Endothelial cell of umbilical vein (primary cell): ENCODE measurements around the gene CRYBG3. TPM values are rescaled to one million over a fixed set of nuclear protein-coding genes. Genes with fewer than 3 reads are reported as not detected.
A peak's percentile ranks its signal among the peaks of the same experiment; 100 is the strongest.

Source experiments
- BruUV-seq: library from RNA; stranded (reverse); fragments of 400-500 nt; replicated peaks from 2 replicates; lab custom pipeline; 2021; lab: Mats Ljungman, UMichigan
- CTCF ChIA-PET: fragments of 300-600, 350-600 bp; sonication (Branson Sonifier 250); formaldehyde crosslinking; loops from one replicate; lab custom pipeline; 2021; ENCODE audit warnings: antibody characterized with exemption, inconsistent platforms; lab: Charles Lee
- POLR2A ChIA-PET: fragments of 300-600, 350-600 bp; sonication (Branson Sonifier 250); formaldehyde crosslinking; loops from one replicate; lab custom pipeline; 2021; ENCODE audit warnings: antibody characterized with exemption, inconsistent platforms; lab: Charles Lee
- DNase-seq: peaks from one replicate; pipeline ENCODE4 v3.0.0-alpha.2; 2011; ENCODE audit warnings: low read depth, low spot score
- FAIRE-seq: peaks from 2 replicates; lab custom pipeline; 2011; peaks lifted over from hg19 to GRCh38; lab: Jason Lieb, UNC
- H2AFZ ChIP-seq: 2 replicates; pipeline ENCODE4 v1.6.0; 2012; ENCODE audit warnings: low read depth, low read length, control low read depth, inconsistent platforms
- H3K27ac ChIP-seq: 2 replicates; pipeline ENCODE4 v1.5.1; 2011; ENCODE audit warnings: low read depth, mild to moderate bottlenecking, control low read depth, low read length, moderate library complexity; ENCODE audit not compliant: insufficient read depth
- H3K27me3 ChIP-seq, 2 experiments: 2 replicates each; pipeline versions ENCODE4 v1.6.0 to v1.6.1; 2011; ENCODE audit warnings: low read length in 2 of 2, mixed read lengths in 1 of 2; ENCODE audit not compliant: control insufficient read depth in 2 of 2, insufficient read depth in 2 of 2
- H3K36me3 ChIP-seq, 2 experiments: 2 replicates in 1 of 2; 3 replicates in 1 of 2; pipeline ENCODE4 v1.5.1; 2011; ENCODE audit warnings: low read length in 2 of 2, mild to moderate bottlenecking in 1 of 2, moderate library complexity in 1 of 2; ENCODE audit not compliant: control insufficient read depth in 2 of 2, insufficient read depth in 2 of 2; ENCODE audit errors: extremely low read depth in 1 of 2
- H3K4me1 ChIP-seq: 3 replicates; pipeline ENCODE4 v1.5.1; 2011; ENCODE audit warnings: mild to moderate bottlenecking, low read length; ENCODE audit not compliant: control insufficient read depth, insufficient read depth; ENCODE audit errors: extremely low read depth
- H3K4me2 ChIP-seq: 2 replicates; pipeline ENCODE4 v1.6.1; 2011; ENCODE audit warnings: low read length, control low read depth, mixed read lengths; ENCODE audit not compliant: insufficient read depth
- H3K4me3 ChIP-seq, 3 experiments: fragments of 200-600 bp in 1 of 3; sonication (generic), shearing (Covaris generic) in 1 of 3; replicated peaks in 1 of 3; 2 replicates each; pipeline ENCODE4 v1.5.1; 2011 to 2016; ENCODE audit warnings: control low read depth in 3 of 3, low read length in 3 of 3, mild to moderate bottlenecking in 2 of 3, inconsistent platforms in 1 of 3, low read depth in 1 of 3, moderate library complexity in 1 of 3; ENCODE audit not compliant: insufficient read depth in 1 of 3
- H3K79me2 ChIP-seq: 2 replicates; pipeline ENCODE4 v1.6.0; 2012; ENCODE audit warnings: low read length, inconsistent platforms; ENCODE audit not compliant: control insufficient read depth, insufficient read depth
- H3K9ac ChIP-seq: replicated peaks from 2 replicates; pipeline ENCODE3; 2011; ENCODE audit warnings: low read length, control low read depth; ENCODE audit not compliant: insufficient read depth; ENCODE audit errors: extremely low read depth
- H3K9me1 ChIP-seq: replicated peaks from 3 replicates; pipeline ENCODE4 v1.6.0; 2011; ENCODE audit warnings: mild to moderate bottlenecking, low read length; ENCODE audit not compliant: control insufficient read depth, insufficient read depth; ENCODE audit errors: extremely low read depth
- H3K9me3 ChIP-seq: replicated peaks from 2 replicates; pipeline ENCODE4 v1.5.1; 2012; ENCODE audit warnings: low read length, inconsistent platforms; ENCODE audit not compliant: control insufficient read depth, insufficient read depth
- H4K20me1 ChIP-seq: replicated peaks from 2 replicates; pipeline ENCODE3; 2011; ENCODE audit warnings: mild to moderate bottlenecking, low read length; ENCODE audit not compliant: control insufficient read depth, insufficient read depth; ENCODE audit errors: extremely low read depth
- CTCF ChIP-seq, 2 donors: IDR thresholded peaks; 1 replicate in 1 of 2; 2 replicates in 1 of 2; pipeline ENCODE4 v1.5.1; 2011; ENCODE audit warnings: low read length in 2 of 2, mild to moderate bottlenecking in 2 of 2, moderate library complexity in 2 of 2, control low read depth in 1 of 2, inconsistent platforms in 1 of 2, low read depth in 1 of 2; ENCODE audit not compliant: insufficient read depth in 1 of 2; ENCODE audit errors: extremely low read depth in 1 of 2
- EZH2 ChIP-seq: IDR thresholded peaks from 2 replicates; pipeline ENCODE4 v1.6.1; 2012; ENCODE audit warnings: borderline replicate concordance, low read depth, mild to moderate bottlenecking, moderate library complexity, low read length, inconsistent platforms; ENCODE audit not compliant: severe bottlenecking
- FOS ChIP-seq: IDR thresholded peaks from 2 replicates; pipeline ENCODE4 v1.6.1; 2011; ENCODE audit warnings: mild to moderate bottlenecking, low read length, moderate library complexity, borderline replicate concordance; ENCODE audit not compliant: insufficient read depth
- GATA2 ChIP-seq: IDR thresholded peaks from 2 replicates; pipeline ENCODE4 v1.7.0; 2011; ENCODE audit warnings: low read depth, mild to moderate bottlenecking, moderate library complexity, mixed read lengths, low read length; ENCODE audit not compliant: insufficient read length, insufficient read depth
- JUN ChIP-seq: IDR thresholded peaks from 2 replicates; pipeline ENCODE4 v1.6.1; 2011; ENCODE audit warnings: borderline replicate concordance, low read depth; ENCODE audit not compliant: insufficient read length, insufficient read depth
- MAX ChIP-seq: IDR thresholded peaks from 2 replicates; pipeline ENCODE4 v1.6.1; 2011; ENCODE audit not compliant: insufficient read depth, insufficient read length
- MYC ChIP-seq: IDR thresholded peaks from one replicate; pipeline ENCODE4 v1.6.1; 2011; ENCODE audit warnings: mild to moderate bottlenecking, low read depth, low read length
- POLR2A ChIP-seq: IDR thresholded peaks from 2 replicates; pipeline ENCODE4 v1.6.1; 2012; ENCODE audit warnings: low read depth, mild to moderate bottlenecking, control low read depth, low read length
- POLR2AphosphoS5 ChIP-seq: IDR thresholded peaks from 2 replicates; pipeline ENCODE4 v1.6.1; 2012; ENCODE audit warnings: low read depth, mild to moderate bottlenecking, control low read depth, low read length, moderate library complexity; ENCODE audit not compliant: insufficient read depth
- dilution Hi-C: fragments of 300-500 bp; cut with MboI; formaldehyde crosslinking; loops from one replicate; pipeline ENCODE4 v1.15.0; 2019; ENCODE audit warnings: low sequenced_read_pairs; ENCODE audit not compliant: extremely low pct_ligation_motif_present
- intact Hi-C: fragments of 100-400 bp; cut with micrococcal nuclease; formaldehyde crosslinking; loops from one replicate; pipeline ENCODE4 v1.10.0; 2022
- polyA plus RNA-seq, 4 experiments: library from polyadenylated mRNA; depleted of rRNA in 3 of 4; stranded (reverse) in 3 of 4; unstranded in 1 of 4; fragments of >200 nt; gene quantifications; 2 replicates each; pipeline versions ENCODE4 v1.2.1 to v1.2.3, GENCODE V29; 2011 to 2012; ENCODE audit warnings: missing spikeins in 1 of 4
- total RNA-seq: library from RNA; stranded (reverse); gene quantifications from 2 replicates; pipeline ENCODE4 v1.2.3, GENCODE V29; 2021

The CRYBG3 gene
- total and polyA plus RNA-seq, 2 donors (not counting 3 experiments of a cell fraction or from before 2014, with no cell fraction given), result 2.8 to 15.0 TPM

- Histone ChIP-seq H3K27ac (no peak overlapping the region), H3K36me3 (no peaks in the 10 kb centered on the region), H3K4me3 (no peak overlapping the region), H3K4me1 (peaks cover 8% of the 10 kb centered on the region), H3K9ac (no peak overlapping the region), H3K9me1 (no peaks in the 10 kb centered on the region), H4K20me1 (peaks cover 4% of the 10 kb centered on the region), H2AFZ (no peak overlapping the region), H3K27me3 (no peaks in the 10 kb centered on the region), H3K9me3 (no peaks in the 10 kb centered on the region), H3K79me2 (peaks cover 16% of the 10 kb centered on the region), H3K4me2 (no peak overlapping the region)
- FAIRE-seq (no peak), DNase-seq (peak; percentile 52)
- ChIA-PET CTCF (no interaction called here), POLR2A (no interaction called here)
- dilution Hi-C loops (no loop called here), intact Hi-C loops (no loop called here)
- BruUV-seq, result no TSS peak
- TF ChIP-seq FOS (no peak), POLR2AphosphoS5 (no peak), MAX (no peak), EZH2 (no peak), CTCF (IDR thresholded peaks at IDR 0.05; ENCODE audit: extremely low read depth in 1 of 2, insufficient read depth in 1 of 2, low read depth in 1 of 2, low read length in 2 of 2) (no peak), JUN (no peak), GATA2 (no peak), POLR2A (no peak), MYC (no peak)
Observed at GRCh38 chr3:97827741-97828471, 6.1 kb downstream of the CRYBG3 start.
